ENCODE data around the gene SMNDC1. TPM values are rescaled to one million over a fixed set of nuclear protein-coding genes. Genes with fewer than 3 reads are reported as not detected.

SMNDC1 gene
- total and polyA plus RNA-seq, 5 donors from 2014 or later = 17.5 to 52.1 (median 18.1) TPM

DNA sequence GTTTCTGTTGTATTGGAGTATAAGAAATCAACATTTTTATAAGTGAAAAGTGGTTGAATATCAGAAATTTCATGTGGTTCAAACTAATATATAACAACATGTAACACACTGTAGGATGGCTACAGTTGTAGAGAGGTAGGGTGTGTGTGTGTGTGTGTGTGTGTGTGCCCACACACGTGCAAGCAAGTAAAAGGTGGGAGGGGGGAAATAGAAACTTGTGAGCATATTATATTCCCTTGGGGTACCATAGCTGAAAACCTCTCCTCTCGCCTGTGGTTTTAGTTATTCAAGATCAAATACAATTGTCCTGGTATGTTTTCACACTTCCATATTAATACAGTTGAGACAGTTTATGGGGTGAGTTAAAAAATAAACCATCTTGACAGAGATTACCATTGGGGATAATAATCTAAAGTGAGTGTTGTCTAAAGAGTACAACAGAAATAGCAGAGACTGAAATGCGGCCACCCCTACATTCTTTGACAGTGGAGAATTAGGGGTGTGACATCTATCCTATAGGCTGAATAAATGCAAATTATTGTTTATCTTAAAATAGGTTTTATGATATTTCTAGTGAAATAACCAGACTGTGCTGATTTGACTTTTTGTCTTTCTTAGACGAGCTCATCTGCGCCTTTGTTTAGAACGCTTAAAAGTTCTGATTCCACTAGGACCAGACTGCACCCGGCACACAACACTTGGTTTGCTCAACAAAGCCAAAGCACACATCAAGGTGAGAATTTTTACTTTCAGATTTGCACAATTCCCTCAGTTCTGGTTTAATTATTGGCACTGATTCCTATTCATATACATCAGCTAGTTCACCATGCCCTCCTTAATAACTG is 25.9 kb downstream of the SMNDC1 start:
- Histone ChIP-seq H3K27ac (ENCODE audit: insufficient read depth, low read length, poor library complexity, severe bottlenecking) (no peak overlapping the region), H3K9me3 (ENCODE audit: control insufficient read depth in 2 of 2, low read length in 2 of 2) (no peaks in the 10 kb centered on the region), H3K27me3 (ENCODE audit: control insufficient read depth, insufficient read depth, low read length) (no peaks in the 10 kb centered on the region), H3K4me3 (ENCODE audit: low read depth, low read length) (no peak overlapping the region), H3K36me3 (ENCODE audit: control insufficient read depth, insufficient read depth, low read length) (peaks cover 11% of the 10 kb centered on the region), H3K4me1 (ENCODE audit: control insufficient read depth, insufficient read depth, low read length, poor library complexity, severe bottlenecking) (peaks cover 11% of the 10 kb centered on the region)
- DNase-seq = no peak
- no peak for ATAC-seq (ENCODE audit: low read depth in 2 of 2)
- H3K27ac Mint-ChIP-seq = peak overlapping the region in 2 of 3 donors; percentile 12 to 49
- peaks cover 7% of the 10 kb centered on the region for H3K36me3 Mint-ChIP-seq
- H3K9me3 Mint-ChIP-seq = no peaks in the 10 kb centered on the region
- H3K27me3 Mint-ChIP-seq = no peaks in the 10 kb centered on the region
- H3K4me1 Mint-ChIP-seq = peaks cover 14 to 40% (median 25%) of the 10 kb centered on the region in 4 donors
- no peak overlapping the region for H3K4me3 Mint-ChIP-seq

DNA sequence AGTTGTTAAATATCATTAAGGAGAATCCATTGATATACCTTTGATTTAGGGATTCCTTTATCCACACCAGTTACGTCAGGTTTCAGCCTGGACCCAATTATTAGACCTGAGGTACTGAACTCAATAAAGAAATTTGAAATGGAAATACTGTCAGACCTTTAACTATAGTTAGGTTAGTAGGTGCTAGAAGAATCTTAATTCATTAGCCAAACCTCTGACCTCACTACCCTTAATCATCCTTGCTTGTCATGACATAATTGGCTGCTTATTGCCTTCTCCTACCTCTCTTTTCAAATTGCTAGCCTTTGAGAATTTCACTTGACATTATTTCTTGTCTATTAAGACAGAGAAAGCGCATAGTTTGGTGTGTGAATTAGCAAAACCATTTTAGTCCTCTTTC is 27.1 kb downstream of the SMNDC1 start:
- H3K36me3 ChIP-seq (ENCODE audit: control insufficient read depth, insufficient read depth, low read length) = peaks cover 11% of the 10 kb centered on the region
- H3K4me1 Mint-ChIP-seq = peaks cover 17 to 50% (median 31%) of the 10 kb centered on the region in 4 donors
- DNase-seq = no peak
- H3K4me1 ChIP-seq (ENCODE audit: control insufficient read depth, insufficient read depth, low read length, poor library complexity, severe bottlenecking) = peaks cover 13% of the 10 kb centered on the region
- ATAC-seq (ENCODE audit: low read depth in 2 of 2) = no peak
- peaks cover 7% of the 10 kb centered on the region for H3K36me3 Mint-ChIP-seq
- no peaks in the 10 kb centered on the region for H3K9me3 Mint-ChIP-seq
- no peak overlapping the region for H3K4me3 ChIP-seq (ENCODE audit: low read depth, low read length)
- H3K27me3 ChIP-seq (ENCODE audit: control insufficient read depth, insufficient read depth, low read length) = no peaks in the 10 kb centered on the region
- no peak overlapping the region for H3K4me3 Mint-ChIP-seq
- no peak overlapping the region for H3K27ac ChIP-seq (ENCODE audit: insufficient read depth, low read length, poor library complexity, severe bottlenecking)
- no peaks in the 10 kb centered on the region for H3K27me3 Mint-ChIP-seq
- no peaks in the 10 kb centered on the region for H3K9me3 ChIP-seq (ENCODE audit: control insufficient read depth in 2 of 2, low read length in 2 of 2)
- no peak overlapping the region for H3K27ac Mint-ChIP-seq

DNA sequence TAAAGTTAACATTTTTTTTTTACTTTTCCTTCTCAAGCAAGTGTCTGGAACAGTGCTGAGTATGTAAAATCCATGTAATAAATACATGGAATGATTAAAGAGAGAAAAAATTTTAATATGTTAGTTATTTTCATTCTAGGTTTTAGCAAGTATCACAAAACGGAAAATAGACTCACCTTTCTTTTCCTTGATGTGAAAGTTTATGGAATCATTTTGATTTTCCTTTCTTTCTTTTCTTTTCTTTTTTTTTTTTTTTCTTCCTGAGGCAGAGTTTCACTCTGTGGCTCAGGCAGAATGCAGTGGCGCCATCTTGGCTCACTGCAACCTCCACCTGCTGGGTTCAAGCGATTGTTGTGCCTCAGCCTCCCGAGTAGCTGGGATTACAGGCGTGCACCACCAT is 28.1 kb downstream of the SMNDC1 start:
- no peak overlapping the region for H3K4me3 ChIP-seq (ENCODE audit: low read depth, low read length)
- Mint-ChIP-seq H3K27me3 (no peaks in the 10 kb centered on the region), H3K27ac (no peak overlapping the region), H3K4me1 (peaks cover 22 to 49% (median 27%) of the 10 kb centered on the region in 4 donors), H3K4me3 (peak overlapping the region in 1 of 4 donors; percentile 43), H3K9me3 (no peaks in the 10 kb centered on the region), H3K36me3 (peaks cover 7% of the 10 kb centered on the region)
- no peaks in the 10 kb centered on the region for H3K27me3 ChIP-seq (ENCODE audit: control insufficient read depth, insufficient read depth, low read length)
- H3K4me1 ChIP-seq (ENCODE audit: control insufficient read depth, insufficient read depth, low read length, poor library complexity, severe bottlenecking) = peaks cover 11% of the 10 kb centered on the region
- peaks cover 5% of the 10 kb centered on the region for H3K36me3 ChIP-seq (ENCODE audit: control insufficient read depth, insufficient read depth, low read length)
- no peaks in the 10 kb centered on the region for H3K9me3 ChIP-seq (ENCODE audit: control insufficient read depth in 2 of 2, low read length in 2 of 2)
- no peak for ATAC-seq (ENCODE audit: low read depth in 2 of 2)
- H3K27ac ChIP-seq (ENCODE audit: insufficient read depth, low read length, poor library complexity, severe bottlenecking) = no peak overlapping the region
- no peak for DNase-seq

DNA sequence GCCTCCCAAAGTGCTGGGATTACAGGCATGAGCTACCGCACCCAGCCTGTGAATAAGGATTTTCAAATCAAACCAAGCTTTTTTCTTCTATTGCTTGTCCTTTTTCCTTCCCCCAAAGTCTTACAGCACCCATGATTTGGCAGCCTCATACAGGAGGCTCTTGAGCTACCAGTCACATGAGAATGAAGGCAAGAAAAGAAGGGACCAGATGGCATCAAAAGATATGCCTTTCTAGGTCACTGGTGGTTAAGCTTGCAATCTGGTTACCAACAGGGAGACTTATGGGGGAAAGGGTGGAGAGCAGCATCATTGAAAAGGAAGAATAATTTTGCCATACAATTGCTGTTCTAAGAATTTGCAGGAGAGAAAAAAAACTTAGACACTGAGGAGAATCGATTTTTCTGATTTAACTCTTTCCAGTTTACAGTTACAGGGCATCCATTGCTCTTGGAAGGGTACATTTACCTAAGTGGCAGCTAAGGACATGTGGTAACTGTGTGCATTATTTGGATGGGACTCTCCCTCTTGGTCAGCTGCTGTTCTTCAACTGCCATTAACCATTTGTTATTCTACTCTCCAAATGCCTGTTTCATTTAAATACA is 29.5 kb downstream of the SMNDC1 start:
- H3K4me1 Mint-ChIP-seq = peaks cover 24 to 52% (median 27%) of the 10 kb centered on the region in 4 donors
- ATAC-seq (ENCODE audit: low read depth in 2 of 2) = no peak
- no peak overlapping the region for H3K4me3 Mint-ChIP-seq

DNA sequence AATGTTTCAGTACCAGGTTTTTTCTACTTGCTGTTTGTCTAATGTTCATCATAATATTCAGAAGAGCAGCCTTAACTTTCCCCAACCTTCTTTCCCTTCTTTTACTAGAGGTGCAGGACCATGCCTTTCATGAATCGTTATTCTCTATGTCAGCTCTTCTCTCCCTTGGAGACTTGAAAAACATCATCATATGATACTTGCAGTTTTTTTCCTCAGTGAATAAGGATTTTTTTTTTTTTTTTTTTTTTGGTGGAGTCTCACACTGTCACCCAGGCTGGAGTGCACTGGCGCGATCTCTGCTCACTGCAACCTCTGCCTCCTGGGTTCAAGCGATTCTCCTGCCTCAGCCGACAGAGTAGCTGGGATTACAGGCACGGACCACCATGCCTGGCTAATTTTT is 30.1 kb downstream of the SMNDC1 start:
- peaks cover 26 to 57% (median 29%) of the 10 kb centered on the region in 4 donors for H3K4me1 Mint-ChIP-seq
- Histone ChIP-seq H3K4me3 (ENCODE audit: low read depth, low read length) (no peak overlapping the region), H3K27me3 (ENCODE audit: control insufficient read depth, insufficient read depth, low read length) (no peaks in the 10 kb centered on the region), H3K27ac (ENCODE audit: insufficient read depth, low read length, poor library complexity, severe bottlenecking) (no peak overlapping the region), H3K9me3 (ENCODE audit: control insufficient read depth in 2 of 2, low read length in 2 of 2) (no peaks in the 10 kb centered on the region), H3K36me3 (ENCODE audit: control insufficient read depth, insufficient read depth, low read length) (peaks cover under 1% of the 10 kb centered on the region), H3K4me1 (ENCODE audit: control insufficient read depth, insufficient read depth, low read length, poor library complexity, severe bottlenecking) (peaks cover 12% of the 10 kb centered on the region)
- no peaks in the 10 kb centered on the region for H3K27me3 Mint-ChIP-seq
- ATAC-seq (ENCODE audit: low read depth in 2 of 2) = no peak
- peaks cover 4% of the 10 kb centered on the region for H3K36me3 Mint-ChIP-seq
- no peaks in the 10 kb centered on the region for H3K9me3 Mint-ChIP-seq
- no peak for DNase-seq
- no peak overlapping the region for H3K4me3 Mint-ChIP-seq
- peak overlapping the region in 2 of 3 donors; percentile 27 to 39 for H3K27ac Mint-ChIP-seq

More for the DNA sequence above, 29.5 kb downstream of the SMNDC1 start:
- no peaks in the 10 kb centered on the region for H3K27me3 ChIP-seq (ENCODE audit: control insufficient read depth, insufficient read depth, low read length)
- no peaks in the 10 kb centered on the region for H3K27me3 Mint-ChIP-seq
- H3K9me3 Mint-ChIP-seq = no peaks in the 10 kb centered on the region
- H3K4me1 ChIP-seq (ENCODE audit: control insufficient read depth, insufficient read depth, low read length, poor library complexity, severe bottlenecking) = peaks cover 9% of the 10 kb centered on the region
- no peak for DNase-seq
- no peak overlapping the region for H3K27ac ChIP-seq (ENCODE audit: insufficient read depth, low read length, poor library complexity, severe bottlenecking)
- no peaks in the 10 kb centered on the region for H3K9me3 ChIP-seq (ENCODE audit: control insufficient read depth in 2 of 2, low read length in 2 of 2)
- H3K4me3 ChIP-seq (ENCODE audit: low read depth, low read length) = no peak overlapping the region
- H3K36me3 ChIP-seq (ENCODE audit: control insufficient read depth, insufficient read depth, low read length) = peaks cover 4% of the 10 kb centered on the region
- H3K27ac Mint-ChIP-seq = peak overlapping the region in 2 of 3 donors; percentile 18 to 27
- H3K36me3 Mint-ChIP-seq = peaks cover 4% of the 10 kb centered on the region

DNA sequence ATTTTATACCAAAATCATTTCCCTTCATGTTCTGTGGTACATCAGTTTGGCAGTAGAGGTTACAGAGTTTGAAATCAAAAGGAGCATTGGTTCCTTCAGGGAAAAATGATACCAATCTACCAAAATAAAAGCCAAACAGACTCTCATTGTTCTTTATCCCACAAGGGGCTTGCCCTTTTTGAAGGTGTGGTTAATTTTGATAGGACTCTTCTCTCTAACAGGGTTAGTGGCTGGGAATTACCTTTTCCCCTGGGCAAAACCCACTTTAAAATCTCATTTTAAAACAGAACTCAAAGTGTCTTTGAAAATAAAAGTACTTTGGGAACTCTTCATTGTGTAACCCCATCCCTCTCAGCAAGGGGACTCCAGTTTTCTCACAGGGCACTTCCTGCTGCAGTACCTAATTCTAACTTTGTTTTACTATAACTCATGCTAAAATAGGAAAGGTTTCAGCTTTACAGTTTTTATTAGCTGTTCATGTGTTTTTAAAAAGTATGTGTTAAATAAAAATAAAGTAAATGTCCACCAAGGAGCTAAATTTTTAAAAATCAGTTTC is 30.6 kb downstream of the SMNDC1 start:
- H3K4me3 ChIP-seq (ENCODE audit: low read depth, low read length) = no peak overlapping the region
- Mint-ChIP-seq H3K4me1 (peaks cover 27 to 59% (median 31%) of the 10 kb centered on the region in 4 donors), H3K27me3 (no peaks in the 10 kb centered on the region), H3K9me3 (no peaks in the 10 kb centered on the region), H3K27ac (peak overlapping the region in 1 of 3 donors; percentile 62), H3K4me3 (no peak overlapping the region), H3K36me3 (peaks cover 4% of the 10 kb centered on the region)
- DNase-seq (no peak), ATAC-seq (ENCODE audit: low read depth in 2 of 2) (no peak)
- H3K36me3 ChIP-seq (ENCODE audit: control insufficient read depth, insufficient read depth, low read length) = no peaks in the 10 kb centered on the region
- H3K27ac ChIP-seq (ENCODE audit: insufficient read depth, low read length, poor library complexity, severe bottlenecking) = no peak overlapping the region
- no peaks in the 10 kb centered on the region for H3K27me3 ChIP-seq (ENCODE audit: control insufficient read depth, insufficient read depth, low read length)
- peaks cover 14% of the 10 kb centered on the region for H3K4me1 ChIP-seq (ENCODE audit: control insufficient read depth, insufficient read depth, low read length, poor library complexity, severe bottlenecking)
- H3K9me3 ChIP-seq (ENCODE audit: control insufficient read depth in 2 of 2, low read length in 2 of 2) = no peaks in the 10 kb centered on the region

DNA sequence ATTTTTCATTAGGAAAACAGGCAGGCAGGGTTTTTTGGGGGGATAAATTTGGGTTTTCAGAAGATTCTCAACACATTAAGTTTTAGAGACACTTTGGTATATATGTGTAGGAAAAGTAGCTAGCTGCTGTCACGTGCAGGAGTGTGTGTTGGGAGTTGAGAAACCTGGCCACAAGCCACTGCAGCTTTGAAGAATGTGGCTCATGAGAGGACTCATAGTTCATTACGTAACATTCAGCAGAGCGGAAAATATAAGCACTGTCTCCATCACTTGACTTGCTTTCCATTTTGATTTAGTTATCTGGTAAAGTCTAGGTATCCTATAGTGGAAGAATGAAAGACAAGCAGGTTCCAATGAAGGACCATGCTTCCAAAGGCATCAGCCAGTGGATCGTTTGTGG is 31.2 kb downstream of the SMNDC1 start:
- Mint-ChIP-seq H3K36me3 (peaks cover 4% of the 10 kb centered on the region), H3K27me3 (no peaks in the 10 kb centered on the region), H3K4me3 (peak overlapping the region in 2 of 4 donors; percentile 32 to 51), H3K27ac (peak overlapping the region in 2 of 3 donors; percentile 9 to 62), H3K4me1 (peaks cover 27 to 61% (median 34%) of the 10 kb centered on the region in 4 donors), H3K9me3 (no peaks in the 10 kb centered on the region)
- no peak for ATAC-seq (ENCODE audit: low read depth in 2 of 2)
- H3K27me3 ChIP-seq (ENCODE audit: control insufficient read depth, insufficient read depth, low read length) = no peaks in the 10 kb centered on the region
- peaks cover 14% of the 10 kb centered on the region for H3K4me1 ChIP-seq (ENCODE audit: control insufficient read depth, insufficient read depth, low read length, poor library complexity, severe bottlenecking)
- no peak overlapping the region for H3K27ac ChIP-seq (ENCODE audit: insufficient read depth, low read length, poor library complexity, severe bottlenecking)
- no peak for DNase-seq
- H3K9me3 ChIP-seq (ENCODE audit: control insufficient read depth in 2 of 2, low read length in 2 of 2) = no peaks in the 10 kb centered on the region
- no peak overlapping the region for H3K4me3 ChIP-seq (ENCODE audit: low read depth, low read length)
- no peaks in the 10 kb centered on the region for H3K36me3 ChIP-seq (ENCODE audit: control insufficient read depth, insufficient read depth, low read length)
